Stimulated activated memory B cell treated with anti-CD40 and anti-IgM and Interleukin-4, amounts not matched to agents 10 μg/mL and 1 μg/mL and 100 μg/mL, for 72 hours (primary cell): Measurements from ENCODE around the gene TIAM2.
"Not testable (repeated sequence)": the region's sequence is repeated elsewhere in the genome, so short reads cannot be mapped to it uniquely, and the experiment has no call there.

Experiments used
- ATAC-seq: fragments of 150-1000 bp; cut with Tn5 transposase; 2 replicates; pipeline ENCODE4 v1.10.0; 2021
- H3K27ac Mint-ChIP-seq: one replicate; pipeline ENCODE4 v1.8.0; 2022; ENCODE audit warnings: mild to moderate bottlenecking, mixed read lengths
- H3K27me3 Mint-ChIP-seq: one replicate; pipeline ENCODE4 v1.8.0; 2022; ENCODE audit warnings: mixed read lengths
- H3K36me3 Mint-ChIP-seq: one replicate; pipeline ENCODE4 v1.8.0; 2022; ENCODE audit warnings: mixed read lengths
- H3K4me1 Mint-ChIP-seq: one replicate; pipeline ENCODE4 v1.8.0; 2022; ENCODE audit warnings: mixed read lengths
- H3K4me3 Mint-ChIP-seq: one replicate; pipeline ENCODE4 v1.8.0; 2022; ENCODE audit warnings: mild to moderate bottlenecking, moderate library complexity, mixed read lengths
- H3K9me3 Mint-ChIP-seq: one replicate; pipeline ENCODE4 v1.8.0; 2022; ENCODE audit warnings: mixed read lengths

Gene TIAM2

GRCh38 chr6:155265843-155266535 lies 270.9 kb downstream of the TIAM2 start:
- no peak for ATAC-seq
- H3K27me3 Mint-ChIP-seq, result no peaks in the 10 kb centered on the region
- H3K27ac Mint-ChIP-seq, result no peak overlapping the region
- H3K4me3 Mint-ChIP-seq, result no peak overlapping the region
- H3K9me3 Mint-ChIP-seq, result no peaks in the 10 kb centered on the region
- peaks cover 27% of the 10 kb centered on the region for H3K4me1 Mint-ChIP-seq
- peaks cover 42% of the 10 kb centered on the region for H3K36me3 Mint-ChIP-seq

DNA sequence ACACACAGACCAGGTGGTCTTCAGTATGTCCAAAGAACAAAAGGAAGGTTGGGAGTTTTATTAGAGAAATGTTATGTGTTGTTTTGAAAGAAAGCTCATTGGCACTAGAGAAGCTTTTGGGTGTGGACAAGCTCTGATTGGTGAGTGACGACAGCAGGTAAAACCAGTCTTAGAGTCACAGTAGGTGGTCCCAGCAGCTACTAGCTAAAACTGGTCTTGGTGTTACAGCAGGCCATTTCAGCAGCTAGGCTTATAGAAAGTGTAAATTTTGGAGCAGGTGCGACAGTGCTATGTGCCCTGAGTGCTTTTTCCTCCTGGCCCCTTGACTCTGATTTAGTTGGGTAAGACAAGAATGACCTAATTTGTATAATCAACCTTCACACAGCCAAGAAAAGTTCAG lies 272.3 kb downstream of the TIAM2 start:
- Mint-ChIP-seq H3K27me3 (no peaks in the 10 kb centered on the region), H3K36me3 (peaks cover 39% of the 10 kb centered on the region), H3K4me1 (peaks cover 15% of the 10 kb centered on the region), H3K27ac (no peak overlapping the region), H3K9me3 (no peaks in the 10 kb centered on the region), H3K4me3 (no peak overlapping the region)
- ATAC-seq, result no peak

GRCh38 chr6:155268088-155268867 lies 273.2 kb downstream of the TIAM2 start:
- not testable (repeated sequence) for H3K4me1 Mint-ChIP-seq, H3K27ac Mint-ChIP-seq, H3K4me3 Mint-ChIP-seq, ATAC-seq, H3K9me3 Mint-ChIP-seq, H3K27me3 Mint-ChIP-seq
- H3K36me3 Mint-ChIP-seq, result peaks cover 45% of the 10 kb centered on the region

- ATAC-seq, result no peak
- Mint-ChIP-seq H3K27ac (no peak overlapping the region), H3K4me1 (peaks cover 7% of the 10 kb centered on the region), H3K4me3 (no peak overlapping the region), H3K27me3 (no peaks in the 10 kb centered on the region), H3K36me3 (peaks cover 39% of the 10 kb centered on the region), H3K9me3 (no peaks in the 10 kb centered on the region)
Observed at GRCh38 chr6:155269765-155270164, 274.6 kb downstream of the TIAM2 start.

GRCh38 chr6:155270561-155271091 lies 275.5 kb downstream of the TIAM2 start:
- no peak overlapping the region for H3K4me3 Mint-ChIP-seq
- no peak overlapping the region for H3K27ac Mint-ChIP-seq
- peaks cover 7% of the 10 kb centered on the region for H3K4me1 Mint-ChIP-seq

DNA sequence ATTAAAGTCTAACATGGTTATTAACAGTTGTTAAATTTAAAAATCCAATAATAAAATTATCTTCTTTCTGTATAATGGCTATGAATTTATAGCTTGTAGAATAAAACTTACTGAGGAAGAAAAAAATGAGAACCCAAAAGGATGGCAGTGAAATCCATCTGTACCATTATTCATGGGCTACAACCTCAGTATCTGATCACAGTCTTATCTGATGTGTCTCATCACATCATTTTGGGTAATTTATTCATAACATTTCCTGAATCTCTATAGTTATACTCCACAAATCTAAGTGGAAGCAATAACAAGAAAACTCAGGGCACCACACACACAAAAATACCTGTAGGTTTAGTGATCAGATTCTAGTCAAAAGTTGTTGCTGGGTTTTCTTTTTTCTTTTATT lies 276.0 kb downstream of the TIAM2 start:
- no peak for ATAC-seq
- peaks cover 7% of the 10 kb centered on the region for H3K4me1 Mint-ChIP-seq
- H3K27ac Mint-ChIP-seq, result no peak overlapping the region
- H3K4me3 Mint-ChIP-seq, result no peak overlapping the region
- peaks cover 38% of the 10 kb centered on the region for H3K36me3 Mint-ChIP-seq
- H3K9me3 Mint-ChIP-seq, result no peaks in the 10 kb centered on the region
- no peaks in the 10 kb centered on the region for H3K27me3 Mint-ChIP-seq

More at GRCh38 chr6:155270561-155271091, 275.5 kb downstream of the TIAM2 start:
- ATAC-seq, result no peak
- peaks cover 38% of the 10 kb centered on the region for H3K36me3 Mint-ChIP-seq
- H3K9me3 Mint-ChIP-seq, result no peaks in the 10 kb centered on the region
- H3K27me3 Mint-ChIP-seq, result no peaks in the 10 kb centered on the region

DNA sequence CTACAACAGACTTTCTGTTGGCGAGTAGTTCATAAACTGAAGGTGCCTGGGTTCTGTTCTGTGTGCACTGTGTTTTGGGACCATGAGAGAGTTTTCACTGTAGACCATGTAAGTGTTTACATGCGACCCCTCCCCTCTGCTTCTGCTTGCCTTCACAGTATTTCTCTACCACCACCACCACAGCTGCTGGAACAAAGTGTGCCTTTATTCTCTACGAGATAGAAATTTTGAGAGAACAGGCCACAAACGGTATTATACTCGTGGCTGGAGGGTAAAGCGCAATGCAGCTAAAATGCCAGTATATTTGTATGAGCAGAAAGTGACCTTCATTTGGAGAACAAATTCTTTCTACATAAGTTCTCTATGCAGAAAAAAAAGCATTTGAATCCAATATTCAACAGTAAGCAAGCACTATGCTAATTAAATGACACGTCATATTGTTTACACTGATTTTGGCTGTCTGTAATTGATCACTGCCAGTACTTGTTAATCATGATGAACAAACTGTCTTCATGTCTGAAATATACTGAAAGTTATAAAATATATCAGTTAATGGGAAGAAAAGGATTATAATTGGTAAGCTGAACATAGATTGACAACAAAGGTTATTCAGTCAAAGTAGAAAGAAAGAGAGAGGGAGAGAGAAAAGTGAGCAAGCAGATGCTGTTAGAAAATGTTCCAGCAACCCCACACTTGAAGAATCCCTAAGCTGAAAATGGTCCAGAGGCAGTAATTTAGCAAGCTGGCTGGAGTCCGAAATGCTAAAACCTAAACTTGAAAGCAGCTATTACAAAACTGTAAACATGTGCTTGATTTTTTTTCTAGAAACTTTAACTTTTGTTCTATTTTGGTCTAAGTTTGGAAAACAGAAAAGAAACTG lies 277.5 kb downstream of the TIAM2 start:
- no peak overlapping the region for H3K27ac Mint-ChIP-seq
- H3K4me3 Mint-ChIP-seq, result no peak overlapping the region
- ATAC-seq, result no peak
- peaks cover 34% of the 10 kb centered on the region for H3K36me3 Mint-ChIP-seq
- no peaks in the 10 kb centered on the region for H3K27me3 Mint-ChIP-seq
- H3K9me3 Mint-ChIP-seq, result no peaks in the 10 kb centered on the region
- peaks cover 7% of the 10 kb centered on the region for H3K4me1 Mint-ChIP-seq

DNA sequence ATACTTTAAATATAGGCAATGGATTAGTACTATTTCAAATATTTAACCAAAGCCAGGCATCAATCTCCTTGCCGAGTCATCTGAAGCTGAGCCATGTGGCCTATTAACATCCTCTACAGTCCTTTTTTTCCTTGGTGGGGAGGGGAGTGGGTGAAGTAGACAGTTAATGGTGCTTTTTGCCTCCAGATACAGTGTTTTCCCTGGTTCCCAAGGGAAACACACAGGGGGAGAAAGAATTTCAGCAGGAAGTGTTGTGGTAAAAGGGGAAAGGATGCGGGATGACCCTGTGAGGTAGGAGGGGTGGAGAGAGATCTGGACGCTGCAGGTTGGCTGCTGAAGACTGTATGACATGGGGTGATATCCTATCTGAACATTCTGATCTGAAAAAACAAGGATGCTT lies 278.3 kb downstream of the TIAM2 start:
- no peaks in the 10 kb centered on the region for H3K4me1 Mint-ChIP-seq
- peaks cover 34% of the 10 kb centered on the region for H3K36me3 Mint-ChIP-seq
- no peaks in the 10 kb centered on the region for H3K9me3 Mint-ChIP-seq
- H3K27ac Mint-ChIP-seq, result no peak overlapping the region
- no peak for ATAC-seq
- H3K4me3 Mint-ChIP-seq, result no peak overlapping the region
- no peaks in the 10 kb centered on the region for H3K27me3 Mint-ChIP-seq

GRCh38 chr6:155274106-155274505 lies 279.0 kb downstream of the TIAM2 start:
- Mint-ChIP-seq H3K4me1 (no peaks in the 10 kb centered on the region), H3K27me3 (no peaks in the 10 kb centered on the region), H3K9me3 (no peaks in the 10 kb centered on the region), H3K27ac (no peak overlapping the region), H3K36me3 (peaks cover 38% of the 10 kb centered on the region), H3K4me3 (no peak overlapping the region)
- ATAC-seq, result no peak

- Mint-ChIP-seq H3K27ac (no peak overlapping the region), H3K27me3 (no peaks in the 10 kb centered on the region), H3K4me3 (no peak overlapping the region), H3K9me3 (no peaks in the 10 kb centered on the region), H3K36me3 (peaks cover 42% of the 10 kb centered on the region), H3K4me1 (no peaks in the 10 kb centered on the region)
- ATAC-seq, result no peak
Observed at GRCh38 chr6:155274533-155274932, 279.4 kb downstream of the TIAM2 start.

- Mint-ChIP-seq H3K4me1 (no peaks in the 10 kb centered on the region), H3K4me3 (no peak overlapping the region), H3K27ac (no peak overlapping the region), H3K27me3 (no peaks in the 10 kb centered on the region), H3K9me3 (no peaks in the 10 kb centered on the region), H3K36me3 (peaks cover 46% of the 10 kb centered on the region)
- ATAC-seq, result no peak
Observed at GRCh38 chr6:155275808-155276480, 280.8 kb downstream of the TIAM2 start.

DNA sequence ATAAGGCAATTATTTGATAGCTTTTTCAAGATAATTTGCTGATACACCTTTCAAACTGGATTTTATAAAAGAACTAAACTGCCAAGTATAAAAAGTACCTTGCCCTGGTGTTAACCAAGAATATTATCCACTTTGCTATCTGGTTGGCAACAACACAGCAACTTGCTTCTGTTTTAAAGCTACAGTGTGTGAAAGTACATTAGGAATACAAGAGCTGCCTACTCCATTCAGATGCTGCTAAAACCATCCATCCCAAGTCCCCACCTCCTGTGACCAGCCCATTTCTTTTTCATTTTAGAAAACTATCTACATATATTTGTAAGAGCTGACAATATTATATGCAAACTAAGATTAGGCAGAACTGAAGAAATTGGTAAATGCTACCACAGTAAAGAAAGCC lies 281.5 kb downstream of the TIAM2 start:
- peaks cover 46% of the 10 kb centered on the region for H3K36me3 Mint-ChIP-seq
- no peaks in the 10 kb centered on the region for H3K27me3 Mint-ChIP-seq
- no peak for ATAC-seq
- H3K27ac Mint-ChIP-seq, result no peak overlapping the region
- H3K4me3 Mint-ChIP-seq, result no peak overlapping the region
- H3K4me1 Mint-ChIP-seq, result no peaks in the 10 kb centered on the region
- no peaks in the 10 kb centered on the region for H3K9me3 Mint-ChIP-seq

GRCh38 chr6:155278319-155279049 lies 283.4 kb downstream of the TIAM2 start:
- Mint-ChIP-seq H3K36me3 (peaks cover 45% of the 10 kb centered on the region), H3K27ac (no peak overlapping the region), H3K9me3 (no peaks in the 10 kb centered on the region), H3K27me3 (no peaks in the 10 kb centered on the region), H3K4me3 (no peak overlapping the region), H3K4me1 (no peaks in the 10 kb centered on the region)
- ATAC-seq, result no peak

- H3K27me3 Mint-ChIP-seq, result no peaks in the 10 kb centered on the region
- H3K27ac Mint-ChIP-seq, result no peak overlapping the region
Observed at GRCh38 chr6:155284775-155285174, 289.7 kb downstream of the TIAM2 start.

More at GRCh38 chr6:155284775-155285174, 289.7 kb downstream of the TIAM2 start:
- H3K4me3 Mint-ChIP-seq, result no peak overlapping the region
- ATAC-seq, result no peak
- peaks cover 4% of the 10 kb centered on the region for H3K4me1 Mint-ChIP-seq
- H3K9me3 Mint-ChIP-seq, result no peaks in the 10 kb centered on the region
- peaks cover 58% of the 10 kb centered on the region for H3K36me3 Mint-ChIP-seq
